CD4-positive, alpha-beta T cell (primary cell): ENCODE results near the gene SIRPB2. TPM values are rescaled to one million over a fixed set of nuclear protein-coding genes. Genes with fewer than 3 reads are reported as not detected.

Source experiments
- ATAC-seq: fragments of 200-7000 bp; cut with Tn5 transposase; one replicate; pipeline ENCODE4 v1.10.0; 2022; ENCODE audit warnings: mild to moderate bottlenecking; ENCODE audit not compliant: poor library complexity
- CTCF ChIA-PET: fragments of 350-600 bp; sonication (Branson Sonifier 250); formaldehyde crosslinking; loops from one replicate; lab custom pipeline; 2021; ENCODE audit warnings: antibody characterized with exemption, inconsistent platforms; lab: Charles Lee
- POLR2A ChIA-PET: fragments of 350-600 bp; sonication (Branson Sonifier 250); formaldehyde crosslinking; loops from one replicate; lab custom pipeline; 2021; ENCODE audit warnings: antibody characterized with exemption, inconsistent platforms; lab: Charles Lee
- DNase-seq, 14 experiments: peaks; one replicate each; pipeline ENCODE4 v3.0.0-alpha.2; 2013 to 2020; ENCODE audit warnings: mixed read lengths in 2 of 14
- H3K27ac ChIP-seq, 2 donors: one replicate each; pipeline versions ENCODE4 v1.5.1 to v1.7.0; 2013; ENCODE audit warnings: low read length in 2 of 2, low read depth in 1 of 2, mild to moderate bottlenecking in 1 of 2
- H3K27me3 ChIP-seq, 2 experiments: 1 replicate in 1 of 2; 2 replicates in 1 of 2; pipeline versions ENCODE4 v1.6.1 to v1.7.0; 2013; ENCODE audit warnings: low read length in 2 of 2, control low read depth in 1 of 2, mild to moderate bottlenecking in 1 of 2, moderate library complexity in 1 of 2; ENCODE audit not compliant: insufficient read depth in 2 of 2, control insufficient read depth in 1 of 2
- H3K36me3 ChIP-seq: one replicate; pipeline ENCODE4 v1.6.1; 2013; ENCODE audit warnings: low read length, control low read depth; ENCODE audit not compliant: insufficient read depth
- H3K4me1 ChIP-seq: one replicate; pipeline ENCODE4 v1.6.1; 2013; ENCODE audit warnings: low read length, control low read depth; ENCODE audit not compliant: insufficient read depth
- H3K4me3 ChIP-seq: one replicate; pipeline ENCODE4 v1.5.1; 2013; ENCODE audit warnings: mild to moderate bottlenecking, low read length, moderate library complexity
- H3K9me3 ChIP-seq, 2 experiments: 1 replicate in 1 of 2; 2 replicates in 1 of 2; pipeline versions ENCODE4 v1.6.1 to v1.7.0; 2013; ENCODE audit warnings: low read length in 2 of 2, mild to moderate bottlenecking in 2 of 2, control low read depth in 1 of 2, moderate library complexity in 1 of 2; ENCODE audit not compliant: control insufficient read depth in 1 of 2, insufficient read depth in 1 of 2
- H3K27ac Mint-ChIP-seq: one replicate; pipeline ENCODE4 v1.8.0; 2020; ENCODE audit warnings: mixed read lengths
- H3K27me3 Mint-ChIP-seq: one replicate; pipeline ENCODE4 v1.8.0; 2021; ENCODE audit warnings: mixed read lengths
- H3K36me3 Mint-ChIP-seq: one replicate; pipeline ENCODE4 v1.8.0; 2021; ENCODE audit warnings: low read depth, mixed read lengths
- H3K4me1 Mint-ChIP-seq: one replicate; pipeline ENCODE4 v1.8.0; 2021; ENCODE audit warnings: low read depth, mixed read lengths
- H3K4me3 Mint-ChIP-seq: one replicate; pipeline ENCODE4 v1.8.0; 2020; ENCODE audit warnings: mild to moderate bottlenecking, mixed read lengths
- H3K9me3 Mint-ChIP-seq: one replicate; pipeline ENCODE4 v1.8.0; 2020; ENCODE audit warnings: mixed read lengths
- intact Hi-C, 2 experiments: fragments of 100-400 bp; cut with DNase I in 1 of 2; cut with micrococcal nuclease in 1 of 2; formaldehyde crosslinking; loops; one replicate each; pipeline versions ENCODE4 v1.15.1 to v1.9.0; 2023 to 2025; cut with DNase I, micrococcal nuclease
- total RNA-seq, 174 experiments: library from RNA in 2 of 174; stranded (reverse) in 2 of 174; gene quantifications; one replicate each; pipeline ENCODE4 v1.2.3 and lab custom pipeline; 2021 to 2026
- TF ChIP-seq, protein P1 (sequence below): fragments of 200-600 bp; IDR thresholded peaks from one replicate; pipeline ENCODE4 v1.8.0; 2022; ENCODE audit warnings: antibody characterized with exemption, mild to moderate bottlenecking

Gene SIRPB2
- total RNA-seq, 2 experiments from 2014 or later = 0.20 to 0.49 TPM

DNA sequence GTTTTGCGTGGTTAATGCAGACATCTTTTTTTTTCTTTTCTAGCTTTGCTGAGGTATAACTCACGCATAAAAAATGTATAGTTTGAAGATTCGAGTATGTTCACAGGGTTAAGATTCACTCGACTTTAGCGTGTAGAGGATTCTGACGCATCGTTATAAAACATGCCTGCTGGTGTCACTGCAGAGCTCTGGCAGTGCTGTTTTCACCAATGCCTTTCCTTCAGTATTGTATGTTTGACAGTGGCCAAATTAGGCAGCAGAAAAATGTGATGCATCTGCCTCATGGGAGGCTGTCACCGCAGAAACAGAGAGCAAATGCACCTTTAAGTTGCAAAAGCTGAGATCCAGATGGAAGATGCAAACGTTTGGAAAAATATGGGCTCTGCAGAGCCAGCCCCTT lies 18.0 kb upstream of the SIRPB2 start:
- peak; percentile 84 for ATAC-seq
- no peak overlapping the region for H3K4me3 Mint-ChIP-seq
- DNase-seq = peak in 10 of 14 experiments; percentile 3 to 58 (median 23)
- H3K4me1 Mint-ChIP-seq = no peaks in the 10 kb centered on the region
- H3K9me3 Mint-ChIP-seq = peaks cover 4% of the 10 kb centered on the region
- Histone ChIP-seq H3K9me3 (no peaks in the 10 kb centered on the region), H3K4me1 (no peaks in the 10 kb centered on the region), H3K36me3 (no peaks in the 10 kb centered on the region), H3K27ac (no peak overlapping the region), H3K27me3 (peaks cover 0 to 3% of the 10 kb centered on the region in 2 experiments), H3K4me3 (no peak overlapping the region)
- ChIA-PET POLR2A (interaction anchor here (0.9 to 1.8 kb wide), 2 partner anchors 225 to 268 kb away, joined by 5 to 6 read pairs; no protein-coding TSS in a partner anchor), CTCF (interaction anchor here (1.1 to 3.5 kb wide), 5 partner anchors 13 to 268 kb away, joined by 3 to 25 read pairs (median 3); no protein-coding TSS in a partner anchor)
- no peak overlapping the region for H3K27ac Mint-ChIP-seq
- TF ChIP-seq, protein P1, sequence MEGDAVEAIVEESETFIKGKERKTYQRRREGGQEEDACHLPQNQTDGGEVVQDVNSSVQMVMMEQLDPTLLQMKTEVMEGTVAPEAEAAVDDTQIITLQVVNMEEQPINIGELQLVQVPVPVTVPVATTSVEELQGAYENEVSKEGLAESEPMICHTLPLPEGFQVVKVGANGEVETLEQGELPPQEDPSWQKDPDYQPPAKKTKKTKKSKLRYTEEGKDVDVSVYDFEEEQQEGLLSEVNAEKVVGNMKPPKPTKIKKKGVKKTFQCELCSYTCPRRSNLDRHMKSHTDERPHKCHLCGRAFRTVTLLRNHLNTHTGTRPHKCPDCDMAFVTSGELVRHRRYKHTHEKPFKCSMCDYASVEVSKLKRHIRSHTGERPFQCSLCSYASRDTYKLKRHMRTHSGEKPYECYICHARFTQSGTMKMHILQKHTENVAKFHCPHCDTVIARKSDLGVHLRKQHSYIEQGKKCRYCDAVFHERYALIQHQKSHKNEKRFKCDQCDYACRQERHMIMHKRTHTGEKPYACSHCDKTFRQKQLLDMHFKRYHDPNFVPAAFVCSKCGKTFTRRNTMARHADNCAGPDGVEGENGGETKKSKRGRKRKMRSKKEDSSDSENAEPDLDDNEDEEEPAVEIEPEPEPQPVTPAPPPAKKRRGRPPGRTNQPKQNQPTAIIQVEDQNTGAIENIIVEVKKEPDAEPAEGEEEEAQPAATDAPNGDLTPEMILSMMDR = peak; percentile 57
- intact Hi-C loops = loop anchor here (1.0 to 5.0 kb wide), 3 partner anchors 128 to 268 kb away; no protein-coding TSS in a partner anchor
- no peaks in the 10 kb centered on the region for H3K27me3 Mint-ChIP-seq
- H3K36me3 Mint-ChIP-seq = no peaks in the 10 kb centered on the region

DNA sequence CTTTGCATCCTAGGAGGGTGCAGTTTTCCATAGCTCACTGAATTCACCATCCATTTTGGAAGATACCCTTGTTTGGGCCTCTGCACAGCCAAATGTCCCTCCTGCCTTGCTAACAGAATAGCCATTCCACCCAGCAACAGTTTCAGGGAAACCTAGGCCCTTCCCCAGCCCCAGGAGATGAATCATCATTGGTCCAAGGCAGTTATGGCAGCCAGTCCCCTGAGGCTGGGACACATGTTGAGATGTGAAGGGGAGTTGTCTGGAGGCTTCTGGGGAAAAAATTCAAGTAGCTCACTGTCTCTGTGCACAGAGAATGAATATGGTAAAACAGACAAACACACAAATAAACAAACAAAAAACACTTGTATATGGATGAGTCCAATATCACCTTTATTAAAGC lies 17.4 kb upstream of the SIRPB2 start:
- H3K27me3 Mint-ChIP-seq = peaks cover 2% of the 10 kb centered on the region
- intact Hi-C loops = loop anchor here in 1 of 2 experiments (5.0 kb wide), 1 partner anchor 129 kb away; no protein-coding TSS in a partner anchor
- H3K27ac Mint-ChIP-seq = no peak overlapping the region

DNA sequence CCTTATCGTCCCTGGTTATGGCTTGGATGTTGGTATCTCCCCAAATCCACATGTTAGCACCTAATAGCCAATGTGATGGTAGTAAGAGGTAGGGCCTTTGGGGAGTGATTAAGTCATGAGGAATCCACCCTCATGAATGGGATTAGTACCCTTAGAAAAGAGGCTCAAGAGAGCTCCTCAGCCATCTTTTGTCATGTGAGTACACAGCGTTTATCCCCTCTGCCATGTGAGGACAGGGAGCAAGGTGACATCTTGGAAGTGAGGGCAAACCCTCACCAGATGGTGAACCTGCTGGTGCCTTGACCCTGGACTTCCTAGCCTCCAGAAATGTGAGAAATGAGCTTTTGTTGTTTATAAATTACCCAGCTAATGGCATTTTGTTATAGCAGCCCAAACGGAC lies 16.1 kb upstream of the SIRPB2 start:
- TF ChIP-seq, protein P1 = no peak
- Histone ChIP-seq H3K27ac (no peak overlapping the region), H3K4me1 (no peaks in the 10 kb centered on the region), H3K27me3 (peaks cover 0 to 3% of the 10 kb centered on the region in 2 experiments), H3K36me3 (no peaks in the 10 kb centered on the region), H3K4me3 (no peak overlapping the region), H3K9me3 (no peaks in the 10 kb centered on the region)
- Mint-ChIP-seq H3K27ac (no peak overlapping the region), H3K9me3 (peaks cover 1% of the 10 kb centered on the region), H3K36me3 (no peaks in the 10 kb centered on the region), H3K4me1 (peaks cover 5% of the 10 kb centered on the region), H3K27me3 (peaks cover 6% of the 10 kb centered on the region), H3K4me3 (no peak overlapping the region)
- ChIA-PET CTCF (interaction anchor here (1.0 to 3.2 kb wide), 3 partner anchors 227 to 270 kb away, joined by 3 to 25 read pairs (median 3); no protein-coding TSS in a partner anchor), POLR2A (no interaction called here)
- ATAC-seq (no peak), DNase-seq (no peak)
- intact Hi-C loops = loop anchor here in 1 of 2 experiments (5.0 kb wide), 1 partner anchor 130 kb away; no protein-coding TSS in a partner anchor

More for the DNA sequence above, 17.4 kb upstream of the SIRPB2 start:
- H3K36me3 Mint-ChIP-seq = no peaks in the 10 kb centered on the region
- H3K27ac ChIP-seq = no peak overlapping the region
- H3K9me3 ChIP-seq = no peaks in the 10 kb centered on the region
- ATAC-seq = no peak
- H3K4me3 Mint-ChIP-seq = no peak overlapping the region
- CTCF ChIA-PET = interaction anchor here (1.4 to 3.5 kb wide), 4 partner anchors 14 to 269 kb away, joined by 3 to 25 read pairs (median 14); no protein-coding TSS in a partner anchor
- H3K36me3 ChIP-seq = no peaks in the 10 kb centered on the region
- DNase-seq = no peak
- H3K27me3 ChIP-seq = peaks cover 0 to 3% of the 10 kb centered on the region in 2 experiments
- H3K9me3 Mint-ChIP-seq = peaks cover 4% of the 10 kb centered on the region
- TF ChIP-seq, protein P1 = no peak
- no peaks in the 10 kb centered on the region for H3K4me1 ChIP-seq
- POLR2A ChIA-PET = interaction anchor here (0.6 to 1.8 kb wide), 3 partner anchors 220 to 268 kb away, joined by 3 to 6 read pairs (median 5); no protein-coding TSS in a partner anchor
- H3K4me3 ChIP-seq = no peak overlapping the region
- peaks cover 2% of the 10 kb centered on the region for H3K4me1 Mint-ChIP-seq
